Activated B cell treated with CpG ODN at 0.5 μM for 24 hours (primary cell): ENCODE measurements around the gene ENTHD1. TPM values are rescaled to one million over a fixed set of nuclear protein-coding genes. Genes with fewer than 3 reads are reported as not detected.

Source experiments
- ATAC-seq: fragments of 200-7000 bp; cut with Tn5 transposase; one replicate; pipeline ENCODE4 v1.10.0; 2021; ENCODE audit warnings: low read depth, mild to moderate bottlenecking, moderate library complexity
- CTCF ChIA-PET: fragments of 350-600 bp; sonication (Branson Sonifier 250); formaldehyde crosslinking; loops from one replicate; lab custom pipeline; 2021; ENCODE audit warnings: antibody characterized with exemption; lab: Charles Lee
- POLR2A ChIA-PET: fragments of 350-600 bp; sonication (Branson Sonifier 250); formaldehyde crosslinking; loops from one replicate; lab custom pipeline; 2021; ENCODE audit warnings: antibody characterized with exemption; lab: Charles Lee
- DNase-seq: peaks from one replicate; pipeline ENCODE4 v3.0.0; 2022
- H3K27ac Mint-ChIP-seq: one replicate; pipeline ENCODE4 v1.8.0; 2020; ENCODE audit warnings: mixed read lengths
- H3K27me3 Mint-ChIP-seq: one replicate; pipeline ENCODE4 v1.8.0; 2021; ENCODE audit warnings: mixed read lengths
- H3K36me3 Mint-ChIP-seq: one replicate; pipeline ENCODE4 v1.8.0; 2021; ENCODE audit warnings: low read depth, mixed read lengths
- H3K4me1 Mint-ChIP-seq: one replicate; pipeline ENCODE4 v1.8.0; 2021; ENCODE audit warnings: mixed read lengths
- H3K4me3 Mint-ChIP-seq: one replicate; pipeline ENCODE4 v1.8.0; 2020; ENCODE audit warnings: mild to moderate bottlenecking, mixed read lengths
- H3K9me3 Mint-ChIP-seq: one replicate; pipeline ENCODE4 v1.8.0; 2020; ENCODE audit warnings: mixed read lengths
- intact Hi-C: fragments of 100-400 bp; cut with micrococcal nuclease; formaldehyde crosslinking; loops from one replicate; pipeline ENCODE4 v1.15.1; 2024
- total RNA-seq: library from RNA; stranded (reverse); gene quantifications from 2 replicates; pipeline ENCODE4 v1.2.3, GENCODE V29; 2022
- TF ChIP-seq, protein P1 (sequence below): fragments of 200-600 bp; IDR thresholded peaks from one replicate; pipeline ENCODE4 v1.8.0; 2022; ENCODE audit warnings: antibody characterized with exemption, mild to moderate bottlenecking

The ENTHD1 gene
- total RNA-seq, 1 donor from 2014 or later = not detected

DNA sequence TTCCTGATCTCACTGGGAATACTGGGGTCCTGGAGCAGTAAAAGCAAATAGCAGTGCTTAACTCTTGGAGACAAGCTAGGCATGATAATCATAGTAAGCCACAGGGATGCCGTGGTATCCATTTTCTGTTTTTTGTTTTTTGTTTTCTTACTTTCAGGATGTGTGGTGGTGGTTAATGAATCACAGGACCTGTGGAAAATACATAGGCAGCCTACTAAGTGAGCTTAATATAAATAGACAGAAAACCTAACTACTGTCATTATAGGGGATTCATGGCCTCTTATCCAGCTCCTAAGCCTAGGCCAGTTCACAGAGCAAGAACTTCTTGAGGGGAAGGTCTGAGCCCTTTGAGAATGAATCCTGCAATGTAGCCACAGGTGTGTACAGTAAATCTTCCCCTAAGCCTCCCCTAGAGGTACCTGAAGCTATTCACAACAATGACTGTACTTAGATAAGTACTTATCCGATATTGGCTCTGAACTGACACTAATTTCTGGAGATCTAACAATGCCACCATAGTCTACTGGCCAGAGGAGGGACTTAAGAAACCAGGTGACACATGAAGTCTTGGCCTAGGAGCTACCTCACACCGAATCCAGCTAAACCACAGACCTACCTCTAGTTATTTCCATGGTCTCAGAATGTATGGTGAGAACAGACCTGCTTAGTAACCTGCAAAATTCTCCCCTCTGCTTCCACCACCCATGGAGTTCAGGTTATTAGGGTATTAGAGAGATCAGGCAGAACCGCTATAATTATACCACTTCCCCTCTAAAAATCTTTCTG, 83.6 kb downstream of the ENTHD1 start:
- POLR2A ChIA-PET = interaction anchor here (0.6 kb wide), 1 partner anchor 16 kb away, joined by 3 read pairs; no protein-coding TSS in a partner anchor
- intact Hi-C loops = no loop called here
- Mint-ChIP-seq H3K9me3 (no peaks in the 10 kb centered on the region), H3K4me1 (peaks cover 14% of the 10 kb centered on the region), H3K27ac (no peak overlapping the region), H3K36me3 (no peaks in the 10 kb centered on the region), H3K4me3 (no peak overlapping the region), H3K27me3 (peaks cover 4% of the 10 kb centered on the region)
- no peak for DNase-seq
- TF ChIP-seq, protein P1, sequence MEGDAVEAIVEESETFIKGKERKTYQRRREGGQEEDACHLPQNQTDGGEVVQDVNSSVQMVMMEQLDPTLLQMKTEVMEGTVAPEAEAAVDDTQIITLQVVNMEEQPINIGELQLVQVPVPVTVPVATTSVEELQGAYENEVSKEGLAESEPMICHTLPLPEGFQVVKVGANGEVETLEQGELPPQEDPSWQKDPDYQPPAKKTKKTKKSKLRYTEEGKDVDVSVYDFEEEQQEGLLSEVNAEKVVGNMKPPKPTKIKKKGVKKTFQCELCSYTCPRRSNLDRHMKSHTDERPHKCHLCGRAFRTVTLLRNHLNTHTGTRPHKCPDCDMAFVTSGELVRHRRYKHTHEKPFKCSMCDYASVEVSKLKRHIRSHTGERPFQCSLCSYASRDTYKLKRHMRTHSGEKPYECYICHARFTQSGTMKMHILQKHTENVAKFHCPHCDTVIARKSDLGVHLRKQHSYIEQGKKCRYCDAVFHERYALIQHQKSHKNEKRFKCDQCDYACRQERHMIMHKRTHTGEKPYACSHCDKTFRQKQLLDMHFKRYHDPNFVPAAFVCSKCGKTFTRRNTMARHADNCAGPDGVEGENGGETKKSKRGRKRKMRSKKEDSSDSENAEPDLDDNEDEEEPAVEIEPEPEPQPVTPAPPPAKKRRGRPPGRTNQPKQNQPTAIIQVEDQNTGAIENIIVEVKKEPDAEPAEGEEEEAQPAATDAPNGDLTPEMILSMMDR = no peak
- CTCF ChIA-PET = no interaction called here
- no peak for ATAC-seq

DNA sequence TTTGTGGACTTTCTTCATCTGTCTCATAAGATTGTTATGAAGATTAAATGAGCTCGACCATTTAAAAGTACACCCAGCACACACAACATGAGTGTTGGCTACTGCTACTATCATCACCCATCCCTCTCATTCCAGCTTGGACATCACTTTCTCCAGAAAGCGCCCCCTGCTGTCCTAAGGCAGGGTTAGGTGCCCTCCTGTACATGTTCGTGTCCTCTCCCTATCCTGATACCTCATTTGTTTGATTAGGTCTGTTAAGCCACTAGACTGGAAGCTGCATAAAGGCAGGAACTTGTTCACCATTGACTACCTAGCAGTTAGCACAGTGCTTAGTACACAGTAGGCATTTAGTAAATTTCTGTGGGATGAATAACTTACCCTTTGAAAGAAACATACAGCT, 85.5 kb downstream of the ENTHD1 start:
- Mint-ChIP-seq H3K36me3 (no peaks in the 10 kb centered on the region), H3K27me3 (peaks cover 7% of the 10 kb centered on the region), H3K9me3 (no peaks in the 10 kb centered on the region), H3K4me3 (no peak overlapping the region), H3K27ac (no peak overlapping the region), H3K4me1 (peaks cover 14% of the 10 kb centered on the region)
- ATAC-seq (no peak), DNase-seq (no peak)
- intact Hi-C loops = no loop called here
- TF ChIP-seq, protein P1 = no peak
- CTCF ChIA-PET = interaction anchor here (0.8 kb wide), 1 partner anchor 540 kb away, joined by 3 read pairs; no protein-coding TSS in a partner anchor
- POLR2A ChIA-PET = no interaction called here

DNA sequence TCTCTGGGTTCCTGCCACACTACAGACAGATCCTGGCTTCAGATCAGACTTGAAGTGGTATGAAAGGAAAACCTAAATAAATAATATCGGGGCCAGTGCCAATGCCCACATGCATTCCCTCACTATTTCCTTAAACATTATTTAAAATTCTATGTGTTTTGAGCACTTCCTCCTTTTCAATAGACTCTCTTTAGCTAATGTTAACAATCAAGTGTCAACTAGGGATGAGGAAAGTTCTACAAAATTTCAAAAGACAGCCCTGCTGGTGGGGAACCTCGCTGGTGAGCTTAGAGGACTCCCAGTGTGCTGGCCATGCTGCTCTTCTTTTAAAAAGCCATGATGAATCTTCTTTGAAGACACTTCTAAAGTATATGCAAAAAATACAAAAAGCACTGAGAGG, 87.5 kb downstream of the ENTHD1 start:
- Mint-ChIP-seq H3K36me3 (no peaks in the 10 kb centered on the region), H3K27me3 (peaks cover 3% of the 10 kb centered on the region), H3K9me3 (no peaks in the 10 kb centered on the region), H3K27ac (no peak overlapping the region), H3K4me3 (no peak overlapping the region), H3K4me1 (peaks cover 14% of the 10 kb centered on the region)
- POLR2A ChIA-PET = no interaction called here
- intact Hi-C loops = no loop called here
- TF ChIP-seq, protein P1 = no peak
- DNase-seq (no peak), ATAC-seq (no peak)
- CTCF ChIA-PET = no interaction called here

DNA sequence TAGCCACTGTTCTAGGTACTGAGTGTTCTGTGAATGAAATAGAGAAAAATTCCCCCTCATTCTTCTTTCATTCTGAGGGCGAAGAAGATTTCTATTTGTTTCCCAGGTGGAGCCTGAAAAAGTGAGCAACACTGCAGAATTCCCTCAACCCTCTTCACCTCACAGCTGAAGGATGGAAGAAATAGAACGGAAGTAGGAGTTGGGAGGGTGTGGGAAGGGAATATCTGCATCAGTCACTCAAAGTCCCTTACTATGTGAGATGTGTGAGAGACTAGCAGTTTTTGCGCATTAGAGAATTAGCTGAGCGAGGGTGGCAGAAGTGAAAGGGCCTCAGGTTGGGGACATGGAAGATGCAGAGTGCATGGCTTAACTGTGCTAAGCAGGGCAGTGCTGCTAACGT, 88.4 kb downstream of the ENTHD1 start:
- ATAC-seq (no peak), DNase-seq (no peak)
- intact Hi-C loops = no loop called here
- no peak overlapping the region for H3K27ac Mint-ChIP-seq
- no peaks in the 10 kb centered on the region for H3K36me3 Mint-ChIP-seq
- peaks cover 7% of the 10 kb centered on the region for H3K27me3 Mint-ChIP-seq
- no peaks in the 10 kb centered on the region for H3K9me3 Mint-ChIP-seq
- ChIA-PET CTCF (no interaction called here), POLR2A (interaction anchor here (1.0 kb wide), 1 partner anchor 21 kb away, joined by 7 read pairs; no protein-coding TSS in a partner anchor)
- TF ChIP-seq, protein P1 = no peak
- peaks cover 14% of the 10 kb centered on the region for H3K4me1 Mint-ChIP-seq
- no peak overlapping the region for H3K4me3 Mint-ChIP-seq

DNA sequence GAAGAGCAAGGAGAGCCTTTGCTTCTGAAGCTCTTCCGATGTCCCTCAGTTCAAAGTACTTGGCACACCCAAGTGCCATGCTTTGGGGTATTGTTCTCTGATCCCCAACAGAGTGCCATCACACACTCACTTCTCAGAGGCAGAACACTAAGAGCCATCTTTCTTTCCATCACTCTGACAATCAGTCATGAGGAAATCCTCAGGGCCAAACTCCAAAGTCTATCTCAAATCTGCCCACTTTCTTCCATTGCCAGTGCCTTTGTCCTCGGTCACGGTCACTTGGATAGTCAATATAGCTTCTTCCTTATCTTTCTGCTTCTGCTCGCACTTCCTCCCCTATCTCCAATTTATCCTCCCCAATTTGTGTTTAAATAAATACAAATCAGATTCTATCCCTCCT, 90.9 kb downstream of the ENTHD1 start:
- ChIA-PET POLR2A (no interaction called here), CTCF (no interaction called here)
- no peak for DNase-seq
- Mint-ChIP-seq H3K27ac (no peak overlapping the region), H3K4me1 (peaks cover 14% of the 10 kb centered on the region), H3K27me3 (peaks cover 7% of the 10 kb centered on the region), H3K9me3 (peaks cover 9% of the 10 kb centered on the region), H3K36me3 (peaks cover under 1% of the 10 kb centered on the region), H3K4me3 (no peak overlapping the region)
- intact Hi-C loops = no loop called here
- TF ChIP-seq, protein P1 = no peak
- ATAC-seq = no peak
